PFSK-1 (cell line): ENCODE data around the gene STARD13.

Experiments used
- FOXP2 ChIP-seq: optimal IDR thresholded peaks from 2 replicates; pipeline ENCODE3; 2011; ENCODE audit warnings: borderline replicate concordance, control low read depth, inconsistent platforms; ENCODE audit not compliant: insufficient read depth; ENCODE audit errors: extremely low read length, extremely low read depth
- POLR2AphosphoS5 ChIP-seq: IDR thresholded peaks from 2 replicates; pipeline ENCODE4 v1.6.1; 2012; ENCODE audit warnings: low read depth, mild to moderate bottlenecking, control low read depth, low read length, moderate library complexity
- SIN3A ChIP-seq: IDR thresholded peaks from 2 replicates; pipeline ENCODE4 v1.6.1; 2012; ENCODE audit warnings: mild to moderate bottlenecking, low read length, moderate library complexity, borderline replicate concordance; ENCODE audit not compliant: insufficient read depth
- TAF1 ChIP-seq: IDR thresholded peaks from 2 replicates; pipeline ENCODE4 v1.6.1; 2012; ENCODE audit warnings: low read length, control low read depth, borderline replicate concordance; ENCODE audit not compliant: insufficient read depth
- TF ChIP-seq, protein P1 (sequence below), 2 experiments: IDR thresholded peaks; 2 replicates each; pipeline versions ENCODE4 v1.6.1 to v1.8.0; 2011 to 2012; ENCODE audit warnings: low read depth in 2 of 2, low read length in 2 of 2, control low read depth in 1 of 2, inconsistent platforms in 1 of 2, mild to moderate bottlenecking in 1 of 2, moderate library complexity in 1 of 2; ENCODE audit not compliant: insufficient read depth in 1 of 2

DNA sequence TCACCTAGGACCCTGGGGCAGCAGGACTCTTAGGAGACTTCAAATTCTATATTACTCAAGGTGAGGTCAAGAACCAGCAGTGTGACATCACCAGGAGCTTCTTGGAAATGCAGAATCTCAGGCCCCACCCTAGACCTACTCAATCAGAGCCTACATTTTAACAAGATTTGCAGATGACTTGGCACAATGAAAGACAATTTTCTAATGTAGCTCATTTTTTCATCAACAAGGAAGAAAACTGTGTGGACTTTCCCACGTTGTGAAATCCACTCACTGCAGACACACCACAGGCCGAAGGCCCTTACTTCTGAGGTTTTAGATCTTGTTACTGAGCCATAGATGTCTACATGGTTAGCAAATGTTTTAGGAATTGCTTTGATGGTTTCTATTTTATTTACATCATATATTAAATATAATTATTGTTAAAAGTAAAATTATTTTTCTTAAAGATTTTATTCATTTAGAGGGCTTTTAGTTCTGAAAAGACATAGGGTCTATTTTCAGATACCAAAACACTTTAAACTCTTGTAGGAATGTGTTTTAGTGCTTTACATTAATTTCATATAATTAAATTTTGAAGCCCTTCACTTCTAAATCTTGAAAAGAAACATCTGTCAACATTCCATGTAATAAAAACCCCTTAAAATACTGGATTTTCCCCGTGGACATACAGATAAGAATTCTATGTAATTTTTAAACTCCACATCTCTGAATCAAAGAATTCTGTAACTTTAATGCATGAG lies 18.5 kb upstream of the STARD13 start:
- TF ChIP-seq, protein P1, sequence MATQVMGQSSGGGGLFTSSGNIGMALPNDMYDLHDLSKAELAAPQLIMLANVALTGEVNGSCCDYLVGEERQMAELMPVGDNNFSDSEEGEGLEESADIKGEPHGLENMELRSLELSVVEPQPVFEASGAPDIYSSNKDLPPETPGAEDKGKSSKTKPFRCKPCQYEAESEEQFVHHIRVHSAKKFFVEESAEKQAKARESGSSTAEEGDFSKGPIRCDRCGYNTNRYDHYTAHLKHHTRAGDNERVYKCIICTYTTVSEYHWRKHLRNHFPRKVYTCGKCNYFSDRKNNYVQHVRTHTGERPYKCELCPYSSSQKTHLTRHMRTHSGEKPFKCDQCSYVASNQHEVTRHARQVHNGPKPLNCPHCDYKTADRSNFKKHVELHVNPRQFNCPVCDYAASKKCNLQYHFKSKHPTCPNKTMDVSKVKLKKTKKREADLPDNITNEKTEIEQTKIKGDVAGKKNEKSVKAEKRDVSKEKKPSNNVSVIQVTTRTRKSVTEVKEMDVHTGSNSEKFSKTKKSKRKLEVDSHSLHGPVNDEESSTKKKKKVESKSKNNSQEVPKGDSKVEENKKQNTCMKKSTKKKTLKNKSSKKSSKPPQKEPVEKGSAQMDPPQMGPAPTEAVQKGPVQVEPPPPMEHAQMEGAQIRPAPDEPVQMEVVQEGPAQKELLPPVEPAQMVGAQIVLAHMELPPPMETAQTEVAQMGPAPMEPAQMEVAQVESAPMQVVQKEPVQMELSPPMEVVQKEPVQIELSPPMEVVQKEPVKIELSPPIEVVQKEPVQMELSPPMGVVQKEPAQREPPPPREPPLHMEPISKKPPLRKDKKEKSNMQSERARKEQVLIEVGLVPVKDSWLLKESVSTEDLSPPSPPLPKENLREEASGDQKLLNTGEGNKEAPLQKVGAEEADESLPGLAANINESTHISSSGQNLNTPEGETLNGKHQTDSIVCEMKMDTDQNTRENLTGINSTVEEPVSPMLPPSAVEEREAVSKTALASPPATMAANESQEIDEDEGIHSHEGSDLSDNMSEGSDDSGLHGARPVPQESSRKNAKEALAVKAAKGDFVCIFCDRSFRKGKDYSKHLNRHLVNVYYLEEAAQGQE (IDR thresholded peaks at IDR 0.05; ENCODE audit: insufficient read depth in 1 of 2, low read depth in 2 of 2, low read length in 2 of 2) = no peak
- TF ChIP-seq POLR2AphosphoS5 = no peak
- no peak for TF ChIP-seq FOXP2
- TF ChIP-seq TAF1 = no peak
- TF ChIP-seq SIN3A = no peak
